Measurements from ENCODE around the gene KMT2D.
A peak's percentile ranks its signal among the peaks of the same experiment; 100 is the strongest.
"Not testable (repeated sequence)": the region's sequence is repeated elsewhere in the genome, so short reads cannot be mapped to it uniquely, and the experiment has no call there.

Gene KMT2D

DNA sequence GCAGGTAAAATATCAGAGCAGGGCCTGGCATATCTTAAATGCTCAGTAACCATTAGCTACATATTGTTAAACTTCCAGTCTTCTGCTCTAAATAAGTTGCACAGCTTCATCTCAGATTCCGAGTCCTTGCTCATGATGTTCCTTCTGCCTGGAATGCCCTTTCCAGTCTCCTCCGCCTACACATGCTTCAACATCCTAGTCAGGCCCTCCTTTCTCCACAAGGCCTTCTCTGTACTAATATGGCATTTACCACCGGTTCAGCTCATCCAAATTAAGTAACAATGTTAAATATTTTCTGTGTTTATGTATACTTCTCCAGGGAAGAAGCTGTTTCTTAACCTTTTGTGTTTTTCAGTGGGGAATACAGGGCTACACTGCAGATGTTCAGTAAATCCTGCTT is 25.5 kb upstream of the KMT2D start:
- H3K4me1 ChIP-seq (ENCODE audit: insufficient read depth, low read length), result peaks cover 8% of the 10 kb centered on the region
- no peak overlapping the region for H3K27ac ChIP-seq (ENCODE audit: low read depth, low read length)
- peaks cover 2% of the 10 kb centered on the region; the same call in 1 of the 2 replicates for H3K9me3 ChIP-seq (ENCODE audit: insufficient read depth, low read depth, low read length)
- H3K36me3 ChIP-seq (ENCODE audit: insufficient read depth, low read length), result no peaks in the 10 kb centered on the region
- peaks cover 56% of the 10 kb centered on the region for H3K27me3 ChIP-seq (ENCODE audit: insufficient read depth, low read length)
- H3K9ac ChIP-seq (ENCODE audit: low read depth, low read length), result no peak overlapping the region
- H3K4me3 ChIP-seq (ENCODE audit: low read length), result no peak overlapping the region
- WGBS, result 84% methylated on average over 3 of the region's 3 CpGs

- 95% methylated on average over 3 of the region's 3 CpGs for WGBS
- H3K27ac ChIP-seq (ENCODE audit: low read depth, low read length), result no peak overlapping the region
- peaks cover 2% of the 10 kb centered on the region; the same call in 1 of the 2 replicates for H3K9me3 ChIP-seq (ENCODE audit: insufficient read depth, low read depth, low read length)
- peaks cover 45% of the 10 kb centered on the region for H3K27me3 ChIP-seq (ENCODE audit: insufficient read depth, low read length)
- no peak overlapping the region for H3K4me3 ChIP-seq (ENCODE audit: low read length)
- H3K4me1 ChIP-seq (ENCODE audit: insufficient read depth, low read length), result peaks cover 5% of the 10 kb centered on the region
- H3K9ac ChIP-seq (ENCODE audit: low read depth, low read length), result no peak overlapping the region
- H3K36me3 ChIP-seq (ENCODE audit: insufficient read depth, low read length), result no peaks in the 10 kb centered on the region
Observed at GRCh38 chr12:49084438-49084837, 23.8 kb upstream of the KMT2D start.

GRCh38 chr12:49079793-49080192 is 19.2 kb upstream of the KMT2D start:
- H3K27me3 ChIP-seq (ENCODE audit: insufficient read depth, low read length), result peaks cover 10% of the 10 kb centered on the region; the same call in 1 of the 2 replicates
- peaks cover 2% of the 10 kb centered on the region; the same call in 1 of the 2 replicates for H3K9me3 ChIP-seq (ENCODE audit: insufficient read depth, low read depth, low read length)
- no peak overlapping the region for H3K4me3 ChIP-seq (ENCODE audit: low read length)
- H3K4me1 ChIP-seq (ENCODE audit: insufficient read depth, low read length), result no peaks in the 10 kb centered on the region
- H3K9ac ChIP-seq (ENCODE audit: low read depth, low read length), result no peak overlapping the region
- no peak overlapping the region for H3K27ac ChIP-seq (ENCODE audit: low read depth, low read length)
- 84% methylated on average over 1 of the region's 1 CpG for WGBS
- H3K36me3 ChIP-seq (ENCODE audit: insufficient read depth, low read length), result no peaks in the 10 kb centered on the region

DNA sequence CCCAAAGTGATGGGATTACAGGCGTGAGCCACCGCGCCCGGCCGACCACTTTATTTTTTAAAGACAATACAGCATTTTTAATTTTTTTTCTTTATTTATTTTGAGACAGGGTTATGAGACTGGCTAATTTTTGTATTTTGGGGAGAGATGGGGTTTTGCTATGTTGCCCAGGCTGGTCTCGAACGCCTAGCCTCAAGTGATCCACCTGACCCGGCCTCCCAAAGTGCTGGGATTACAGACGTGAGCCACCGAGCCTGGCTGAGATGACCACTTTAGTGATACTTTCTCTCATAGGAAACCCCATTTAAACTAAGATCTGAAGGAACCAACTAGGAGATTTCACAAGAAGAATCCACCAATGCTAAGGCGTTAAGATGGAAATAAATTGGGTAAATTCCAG is 10.4 kb upstream of the KMT2D start:
- H3K9ac ChIP-seq (ENCODE audit: low read depth, low read length), result no peak overlapping the region
- H3K36me3 ChIP-seq (ENCODE audit: insufficient read depth, low read length), result no peaks in the 10 kb centered on the region
- H3K9me3 ChIP-seq (ENCODE audit: insufficient read depth, low read depth, low read length), result no peaks in the 10 kb centered on the region
- H3K27me3 ChIP-seq (ENCODE audit: insufficient read depth, low read length), result peaks cover 14% of the 10 kb centered on the region
- no peak overlapping the region for H3K4me3 ChIP-seq (ENCODE audit: low read length)
- peaks cover 8% of the 10 kb centered on the region for H3K4me1 ChIP-seq (ENCODE audit: insufficient read depth, low read length)
- no peak overlapping the region for H3K27ac ChIP-seq (ENCODE audit: low read depth, low read length)
- 97% methylated on average over 9 of the region's 11 CpGs for WGBS

- Histone ChIP-seq H3K27me3 (ENCODE audit: insufficient read depth, low read length) (peaks cover 14% of the 10 kb centered on the region), H3K27ac (ENCODE audit: low read depth, low read length) (no peak within 1 kb of the TSS), H3K4me1 (ENCODE audit: insufficient read depth, low read length) (peaks cover 8% of the 10 kb centered on the region), H3K4me3 (ENCODE audit: low read length) (peak within 1 kb of the TSS; percentile 72), H3K9me3 (ENCODE audit: insufficient read depth, low read depth, low read length) (no peaks in the 10 kb centered on the region), H3K9ac (ENCODE audit: low read depth, low read length) (peak within 1 kb of the TSS; percentile 23; the same call in 1 of the 2 replicates), H3K36me3 (ENCODE audit: insufficient read depth, low read length) (no peaks in the 10 kb centered on the region; the same call in 1 of the 2 replicates)
- WGBS, result 1% methylated on average over 60 of the region's 60 CpGs
Observed at GRCh38 chr12:49069507-49070346, 9.1 kb upstream of the KMT2D start, which contains the start of gene RHEBL1. Gene RHEBL1, minus strand, starts transcription at chr12:49069979. Its CDS starts 194 bp downstream, at chr12:49069785.

DNA sequence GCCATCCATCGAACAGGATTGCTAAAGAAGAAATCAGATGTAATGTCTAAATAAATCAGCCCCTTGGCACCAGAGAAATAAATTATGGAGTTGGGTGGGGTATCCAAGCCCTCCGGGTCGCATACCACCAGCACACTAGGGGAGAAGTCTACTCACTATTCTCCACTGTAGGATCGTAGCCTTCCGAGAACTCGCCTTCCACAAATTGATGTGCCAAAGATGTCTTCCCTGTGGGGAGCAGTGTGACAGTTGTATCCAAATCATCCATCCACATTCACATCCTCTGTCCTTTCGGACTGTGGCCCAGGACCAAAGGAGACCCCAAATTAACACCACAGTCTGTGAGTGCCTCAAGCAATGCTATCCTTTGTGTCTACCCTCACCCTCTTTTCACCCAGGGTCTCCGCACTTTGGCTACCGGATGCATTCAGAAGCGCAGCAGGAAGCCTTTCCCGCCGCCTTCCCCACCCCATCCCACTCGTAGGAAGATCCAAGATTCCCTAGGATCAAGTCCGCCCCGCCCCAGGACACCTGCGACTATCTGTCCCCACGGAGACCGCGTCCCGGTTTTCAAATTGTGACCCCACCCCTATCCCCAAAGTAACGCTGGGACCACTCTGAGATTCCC is 8.4 kb upstream of the KMT2D start:
- Histone ChIP-seq H3K36me3 (ENCODE audit: insufficient read depth, low read length) (no peaks in the 10 kb centered on the region; the same call in 1 of the 2 replicates), H3K27ac (ENCODE audit: low read depth, low read length) (no peak overlapping the region), H3K9me3 (ENCODE audit: insufficient read depth, low read depth, low read length) (no peaks in the 10 kb centered on the region), H3K27me3 (ENCODE audit: insufficient read depth, low read length) (peaks cover 14% of the 10 kb centered on the region), H3K4me3 (ENCODE audit: low read length) (peak overlapping the region; percentile 72), H3K4me1 (ENCODE audit: insufficient read depth, low read length) (peaks cover 8% of the 10 kb centered on the region), H3K9ac (ENCODE audit: low read depth, low read length) (peak overlapping the region; percentile 23; the same call in 1 of the 2 replicates)
- WGBS, result 18% methylated on average over 19 of the region's 21 CpGs

DNA sequence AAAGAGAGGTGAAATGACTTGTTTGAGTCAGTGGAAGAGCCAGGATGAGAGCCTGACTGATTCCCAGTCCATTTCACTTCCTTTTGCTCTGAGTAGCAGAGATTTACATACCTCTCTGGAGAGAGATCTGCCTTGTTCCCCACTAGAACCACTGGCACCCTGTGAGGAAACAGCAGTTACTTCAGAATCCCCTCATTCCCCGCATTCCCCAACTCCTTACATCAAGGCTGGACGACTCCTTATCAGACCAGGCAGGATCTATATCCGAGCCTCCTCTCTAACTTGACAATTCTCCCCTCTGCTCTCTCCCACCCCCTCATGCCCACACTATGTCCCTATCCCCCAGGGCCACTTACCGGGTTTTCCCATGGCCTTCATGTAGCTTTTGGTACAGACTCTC is 5.5 kb upstream of the KMT2D start:
- H3K27me3 ChIP-seq (ENCODE audit: insufficient read depth, low read length), result peaks cover 14% of the 10 kb centered on the region
- H3K27ac ChIP-seq (ENCODE audit: low read depth, low read length), result no peak overlapping the region
- no peaks in the 10 kb centered on the region; the same call in 1 of the 2 replicates for H3K36me3 ChIP-seq (ENCODE audit: insufficient read depth, low read length)
- H3K9ac ChIP-seq (ENCODE audit: low read depth, low read length), result no peak overlapping the region
- no peak overlapping the region for H3K4me3 ChIP-seq (ENCODE audit: low read length)
- peaks cover 13% of the 10 kb centered on the region for H3K4me1 ChIP-seq (ENCODE audit: insufficient read depth, low read length)
- H3K9me3 ChIP-seq (ENCODE audit: insufficient read depth, low read depth, low read length), result no peaks in the 10 kb centered on the region
- WGBS, result 60% methylated on average over 4 of the region's 4 CpGs

GRCh38 chr12:49064767-49065152 is 4.2 kb upstream of the KMT2D start:
- H3K4me3 ChIP-seq (ENCODE audit: low read length), result no peak overlapping the region
- H3K27ac ChIP-seq (ENCODE audit: low read depth, low read length), result no peak overlapping the region
- no peak overlapping the region for H3K9ac ChIP-seq (ENCODE audit: low read depth, low read length)
- WGBS, result 95% methylated on average over 5 of the region's 5 CpGs
- peaks cover 14% of the 10 kb centered on the region for H3K27me3 ChIP-seq (ENCODE audit: insufficient read depth, low read length)
- H3K4me1 ChIP-seq (ENCODE audit: insufficient read depth, low read length), result peaks cover 9% of the 10 kb centered on the region; the same call in 1 of the 2 replicates
- H3K9me3 ChIP-seq (ENCODE audit: insufficient read depth, low read depth, low read length), result no peaks in the 10 kb centered on the region
- H3K36me3 ChIP-seq (ENCODE audit: insufficient read depth, low read length), result no peaks in the 10 kb centered on the region; the same call in 1 of the 2 replicates

DNA sequence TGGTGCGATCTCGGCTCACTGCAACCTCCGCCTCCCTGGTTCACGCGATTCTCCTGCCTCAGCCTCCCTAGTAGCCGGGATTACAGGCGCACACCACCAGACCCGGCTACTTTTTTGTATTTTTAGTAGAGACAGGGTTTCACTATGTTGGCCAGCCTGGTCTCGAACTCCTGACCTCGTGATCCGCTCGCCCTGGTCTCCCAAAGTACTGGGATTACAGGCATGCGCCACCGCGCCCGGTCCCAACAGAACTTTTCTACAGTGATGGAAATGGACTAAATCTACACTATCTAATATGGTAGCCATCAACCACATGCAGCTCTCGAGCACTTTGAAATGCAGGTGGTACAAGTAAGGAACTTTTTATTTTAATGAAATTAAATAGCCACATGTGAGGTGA is 1.3 kb upstream of the KMT2D start:
- not testable (repeated sequence) for H3K9me3 ChIP-seq (ENCODE audit: insufficient read depth, low read depth, low read length); H3K27ac ChIP-seq (ENCODE audit: low read depth, low read length); H3K9ac ChIP-seq (ENCODE audit: low read depth, low read length); H3K27me3 ChIP-seq (ENCODE audit: insufficient read depth, low read length); H3K36me3 ChIP-seq (ENCODE audit: insufficient read depth, low read length)
- 92% methylated on average over 16 of the region's 17 CpGs for WGBS
- peaks cover 20% of the 10 kb centered on the region; the same call in 1 of the 2 replicates for H3K4me1 ChIP-seq (ENCODE audit: insufficient read depth, low read length)
- H3K4me3 ChIP-seq (ENCODE audit: low read length), result 0 out of 2 replicates have a peak overlapping the region, but pooled peaks have one; percentile 84

- 11% methylated on average over 14 of the region's 16 CpGs for WGBS
- Histone ChIP-seq H3K36me3 (ENCODE audit: insufficient read depth, low read length) (no peaks in the 10 kb centered on the region; the same call in 1 of the 2 replicates), H3K9ac (ENCODE audit: low read depth, low read length) (peak overlapping the region; percentile 99), H3K27me3 (ENCODE audit: insufficient read depth, low read length) (no peaks in the 10 kb centered on the region), H3K4me3 (ENCODE audit: low read length) (peak overlapping the region; percentile 84), H3K9me3 (ENCODE audit: insufficient read depth, low read depth, low read length) (no peaks in the 10 kb centered on the region), H3K4me1 (ENCODE audit: insufficient read depth, low read length) (peaks cover 27% of the 10 kb centered on the region), H3K27ac (ENCODE audit: low read depth, low read length) (peak overlapping the region; percentile 98)
Observed at GRCh38 chr12:49061157-49061650, 610 bp upstream of the KMT2D start.
